ENCODE data around the gene TMC8. TPM values are rescaled to one million over a fixed set of nuclear protein-coding genes. Genes with fewer than 3 reads are reported as not detected.
A peak's percentile ranks its signal among the peaks of the same experiment; 100 is the strongest.
"Not testable (repeated sequence)": the region's sequence is repeated elsewhere in the genome, so short reads cannot be mapped to it uniquely, and the experiment has no call there.

The TMC8 gene
- total and polyA plus RNA-seq, 2 experiments from 2014 or later = 1.1 to 3.1 TPM

GRCh38 chr17:78113804-78114785 lies 16.5 kb upstream of the TMC8 start:
- no peaks in the 10 kb centered on the region for H3K27me3 ChIP-seq
- H3K9me3 ChIP-seq (ENCODE audit: low read depth) = no peaks in the 10 kb centered on the region
- no peak for DNase-seq (ENCODE audit: low read depth in 1 of 2, low spot score in 1 of 2)
- H3K27ac ChIP-seq = no peak overlapping the region
- peaks cover 3% of the 10 kb centered on the region for H3K4me1 ChIP-seq (ENCODE audit: low read depth)
- H3K4me3 ChIP-seq = no peak overlapping the region
- TF ChIP-seq, protein P1, sequence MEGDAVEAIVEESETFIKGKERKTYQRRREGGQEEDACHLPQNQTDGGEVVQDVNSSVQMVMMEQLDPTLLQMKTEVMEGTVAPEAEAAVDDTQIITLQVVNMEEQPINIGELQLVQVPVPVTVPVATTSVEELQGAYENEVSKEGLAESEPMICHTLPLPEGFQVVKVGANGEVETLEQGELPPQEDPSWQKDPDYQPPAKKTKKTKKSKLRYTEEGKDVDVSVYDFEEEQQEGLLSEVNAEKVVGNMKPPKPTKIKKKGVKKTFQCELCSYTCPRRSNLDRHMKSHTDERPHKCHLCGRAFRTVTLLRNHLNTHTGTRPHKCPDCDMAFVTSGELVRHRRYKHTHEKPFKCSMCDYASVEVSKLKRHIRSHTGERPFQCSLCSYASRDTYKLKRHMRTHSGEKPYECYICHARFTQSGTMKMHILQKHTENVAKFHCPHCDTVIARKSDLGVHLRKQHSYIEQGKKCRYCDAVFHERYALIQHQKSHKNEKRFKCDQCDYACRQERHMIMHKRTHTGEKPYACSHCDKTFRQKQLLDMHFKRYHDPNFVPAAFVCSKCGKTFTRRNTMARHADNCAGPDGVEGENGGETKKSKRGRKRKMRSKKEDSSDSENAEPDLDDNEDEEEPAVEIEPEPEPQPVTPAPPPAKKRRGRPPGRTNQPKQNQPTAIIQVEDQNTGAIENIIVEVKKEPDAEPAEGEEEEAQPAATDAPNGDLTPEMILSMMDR (IDR thresholded peaks at IDR 0.05; ENCODE audit: low read depth, low read length) = no peak
- H3K36me3 ChIP-seq = no peaks in the 10 kb centered on the region

GRCh38 chr17:78114831-78115723 lies 15.5 kb upstream of the TMC8 start:
- no peaks in the 10 kb centered on the region for H3K27me3 ChIP-seq
- peaks cover 3% of the 10 kb centered on the region for H3K4me1 ChIP-seq (ENCODE audit: low read depth)
- no peaks in the 10 kb centered on the region for H3K36me3 ChIP-seq
- H3K4me3 ChIP-seq = no peak overlapping the region
- no peaks in the 10 kb centered on the region for H3K9me3 ChIP-seq (ENCODE audit: low read depth)
- H3K27ac ChIP-seq = peak overlapping the region; percentile 28
- TF ChIP-seq, protein P1 (IDR thresholded peaks at IDR 0.05; ENCODE audit: low read depth, low read length) = no peak
- no peak for DNase-seq (ENCODE audit: low read depth in 1 of 2, low spot score in 1 of 2)

GRCh38 chr17:78115803-78116202 lies 14.8 kb upstream of the TMC8 start:
- not testable (repeated sequence) for H3K27ac ChIP-seq; H3K4me1 ChIP-seq (ENCODE audit: low read depth); H3K9me3 ChIP-seq (ENCODE audit: low read depth); H3K4me3 ChIP-seq; H3K27me3 ChIP-seq; H3K36me3 ChIP-seq; DNase-seq (ENCODE audit: low read depth in 1 of 2, low spot score in 1 of 2)

GRCh38 chr17:78116411-78116810 lies 14.2 kb upstream of the TMC8 start:
- Histone ChIP-seq H3K36me3 (peaks cover 4% of the 10 kb centered on the region), H3K27ac (no peak overlapping the region), H3K4me3 (no peak overlapping the region), H3K9me3 (ENCODE audit: low read depth) (no peaks in the 10 kb centered on the region), H3K4me1 (ENCODE audit: low read depth) (no peaks in the 10 kb centered on the region), H3K27me3 (no peaks in the 10 kb centered on the region)
- no peak for DNase-seq (ENCODE audit: low read depth in 1 of 2, low spot score in 1 of 2)
- TF ChIP-seq, protein P1 (IDR thresholded peaks at IDR 0.05; ENCODE audit: low read depth, low read length) = no peak

GRCh38 chr17:78117027-78117981 lies 13.3 kb upstream of the TMC8 start:
- Histone ChIP-seq H3K4me1 (ENCODE audit: low read depth) (no peaks in the 10 kb centered on the region), H3K27ac (no peak overlapping the region), H3K27me3 (no peaks in the 10 kb centered on the region), H3K4me3 (no peak overlapping the region), H3K36me3 (peaks cover 4% of the 10 kb centered on the region), H3K9me3 (ENCODE audit: low read depth) (no peaks in the 10 kb centered on the region)
- TF ChIP-seq, protein P1 (IDR thresholded peaks at IDR 0.05; ENCODE audit: low read depth, low read length) = peak; percentile 23
- DNase-seq (ENCODE audit: low read depth in 1 of 2, low spot score in 1 of 2) = peak in 1 of 2 donors; percentile 37

Measured in cardiac muscle cell (in vitro differentiated cells and primary cell).